K562 (cell line): ENCODE results near the gene RABGAP1L. TPM values are rescaled to one million over a fixed set of nuclear protein-coding genes. Genes with fewer than 3 reads are reported as not detected.

ENCODE experiments used
- ATAC-seq: fragments of 200-7000 bp; cut with Tn5 transposase; 3 replicates; pipeline ENCODE4 v1.9.1; 2020; ENCODE audit warnings: moderate library complexity
- BruUV-seq: library from RNA; stranded (reverse); fragments of 400-500 nt; replicated peaks from 2 replicates; lab custom pipeline; 2021; lab: Mats Ljungman, UMichigan
- CTCF ChIA-PET: fragments of 300-600 bp; formaldehyde crosslinking; extraction: SDS; loops from one replicate; lab custom pipeline; 2021; ENCODE audit warnings: low intra/inter-chr PET ratio; lab: Yijun Ruan, JAX
- POLR2A ChIA-PET: fragments of 300-600, 350-650 bp; sonication (Branson Sonifier 250); formaldehyde crosslinking; extraction: SDS; loops from one replicate; lab custom pipeline; 2021; ENCODE audit warnings: antibody characterized with exemption, inconsistent platforms; lab: Yijun Ruan, JAX
- DNase-seq, 4 experiments: peaks; one replicate each; pipeline versions ENCODE4 v3.0.0 to v3.0.0-alpha.2; 2011 to 2018; ENCODE audit warnings: low spot score in 3 of 4, mixed read lengths in 3 of 4; ENCODE audit errors: extremely low read depth in 1 of 4
- FAIRE-seq: peaks from 2 replicates; lab custom pipeline; 2011; peaks lifted over from hg19 to GRCh38; lab: Jason Lieb, UNC
- H2AFZ ChIP-seq: 2 replicates; pipeline ENCODE4 v1.6.0; 2011; ENCODE audit warnings: low read depth, low read length, control low read depth, inconsistent platforms
- H3K27ac ChIP-seq: fragments of 200-600 bp; 3 replicates; pipeline ENCODE4 v1.8.0; 2011; ENCODE audit warnings: low read depth, mild to moderate bottlenecking, control low read depth, inconsistent platforms, low read length, moderate library complexity, mixed read lengths; ENCODE audit errors: extremely low read depth
- H3K27me3 ChIP-seq, 2 experiments: fragments of 300-600 bp in 1 of 2; 2 replicates in 1 of 2; 3 replicates in 1 of 2; pipeline versions ENCODE4 v1.6.0 to v1.8.0; 2011; ENCODE audit warnings: inconsistent platforms in 2 of 2, low read length in 2 of 2, mild to moderate bottlenecking in 1 of 2, mixed read lengths in 1 of 2, moderate library complexity in 1 of 2; ENCODE audit not compliant: control insufficient read depth in 2 of 2, insufficient read depth in 2 of 2
- H3K36me3 ChIP-seq: fragments of 300-600 bp; 3 replicates; pipeline ENCODE4 v1.8.0; 2011; ENCODE audit warnings: mild to moderate bottlenecking, low read length, inconsistent platforms; ENCODE audit not compliant: control insufficient read depth, insufficient read depth
- H3K4me1 ChIP-seq, 2 experiments: fragments of 200-600 bp in 1 of 2; replicated peaks in 1 of 2; 2 replicates in 1 of 2; 3 replicates in 1 of 2; pipeline versions ENCODE4 v1.5.1 to v1.8.0; 2011; ENCODE audit warnings: inconsistent platforms in 2 of 2, low read length in 2 of 2, mild to moderate bottlenecking in 1 of 2, mixed read lengths in 1 of 2, moderate library complexity in 1 of 2; ENCODE audit not compliant: control insufficient read depth in 2 of 2, insufficient read depth in 2 of 2
- H3K4me2 ChIP-seq: 2 replicates; pipeline ENCODE4 v1.6.1; 2011; ENCODE audit warnings: low read length, control low read depth, inconsistent platforms, mixed read lengths; ENCODE audit not compliant: insufficient read depth
- H3K4me3 ChIP-seq: fragments of 200-600 bp; sonication (generic), shearing (Covaris generic); 2 replicates; pipeline ENCODE4 v1.5.1; 2016; ENCODE audit warnings: control low read depth, inconsistent platforms
- H3K79me2 ChIP-seq: fragments of 200-600 bp; 3 replicates; pipeline ENCODE4 v1.8.0; 2011; ENCODE audit warnings: low read length, inconsistent platforms; ENCODE audit not compliant: control insufficient read depth, insufficient read depth
- H3K9ac ChIP-seq, 2 experiments: 2 replicates each; pipeline versions ENCODE4 v1.6.0 to v1.6.1; 2011; ENCODE audit warnings: low read depth in 2 of 2, low read length in 2 of 2, control low read depth in 1 of 2, inconsistent platforms in 1 of 2, mild to moderate bottlenecking in 1 of 2, mixed read lengths in 1 of 2; ENCODE audit not compliant: insufficient read depth in 1 of 2
- H3K9me1 ChIP-seq: one replicate; pipeline ENCODE4 v1.6.0; 2011; ENCODE audit warnings: inconsistent platforms, mild to moderate bottlenecking, low read length, moderate library complexity; ENCODE audit not compliant: control insufficient read depth, insufficient read depth
- H3K9me3 ChIP-seq: replicated peaks from 2 replicates; pipeline ENCODE4 v1.5.1; 2011; ENCODE audit warnings: low read depth, low read length, inconsistent platforms; ENCODE audit not compliant: control insufficient read depth, insufficient read depth
- H4K20me1 ChIP-seq: replicated peaks from 2 replicates; pipeline ENCODE4 v1.6.1; 2011; ENCODE audit warnings: low read length, inconsistent platforms, mixed read lengths; ENCODE audit not compliant: control insufficient read depth, insufficient read depth
- BRF2 ChIP-seq: IDR thresholded peaks from 3 replicates; pipeline ENCODE4 v1.6.1; 2011; ENCODE audit warnings: borderline replicate concordance, mild to moderate bottlenecking; ENCODE audit not compliant: insufficient read length, insufficient read depth
- DDX20 ChIP-seq: fragments of 450-650 bp; IDR thresholded peaks from 2 replicates; pipeline ENCODE4 v1.6.1; 2016; ENCODE audit warnings: missing genetic modification characterization, low read depth, mild to moderate bottlenecking, missing compliant biosample characterization, moderate library complexity
- EP400 ChIP-seq: fragments of 450-650 bp; IDR thresholded peaks from 2 replicates; pipeline ENCODE4 v1.6.1; 2017; ENCODE audit warnings: antibody characterized with exemption, mild to moderate bottlenecking, moderate library complexity
- FOXP4 ChIP-seq: sonication (generic); formaldehyde crosslinking; IDR thresholded peaks from 2 replicates; pipeline ENCODE4 v1.8.0; 2022; ENCODE audit warnings: mild to moderate bottlenecking, missing genetic modification reagents, borderline replicate concordance
- KDM5B ChIP-seq: fragments of 200-600 bp; sonication (generic); IDR thresholded peaks from 2 replicates; pipeline ENCODE4 v1.6.1; 2012; ENCODE audit warnings: low read depth, mild to moderate bottlenecking, moderate library complexity, low read length, control low read depth, inconsistent platforms; ENCODE audit not compliant: insufficient replicate concordance
- KLF1 ChIP-seq: fragments of 450-650 bp; IDR thresholded peaks from 2 replicates; pipeline ENCODE4 v1.6.1; 2016; ENCODE audit warnings: missing genetic modification characterization, missing compliant biosample characterization
- MCM2 ChIP-seq: fragments of 450-650 bp; IDR thresholded peaks from 2 replicates; pipeline ENCODE4 v1.6.1; 2017; ENCODE audit warnings: low read depth, mild to moderate bottlenecking
- NELFE ChIP-seq: IDR thresholded peaks from 2 replicates; pipeline ENCODE4 v1.6.1; 2011; ENCODE audit warnings: mild to moderate bottlenecking; ENCODE audit not compliant: insufficient read depth, insufficient read length
- NFE2 ChIP-seq: IDR thresholded peaks from 2 replicates; pipeline ENCODE4 v1.6.1; 2014; ENCODE audit warnings: antibody characterized with exemption, low read depth
- PCBP2 ChIP-seq: fragments of 200-400 bp; formaldehyde crosslinking; IDR thresholded peaks from 2 replicates; pipeline ENCODE4 v1.6.1; 2018; ENCODE audit warnings: low read length, low read depth, mild to moderate bottlenecking, moderate library complexity; ENCODE audit not compliant: poor library complexity, severe bottlenecking
- PPARD ChIP-seq: fragments of 250-450 bp; sonication (Bioruptor Pico); IDR thresholded peaks from 2 replicates; pipeline ENCODE4 v1.8.0; 2022; ENCODE audit warnings: inconsistent platforms, mild to moderate bottlenecking, moderate library complexity
- RHOXF2B ChIP-seq: fragments of 250-450 bp; sonication (Bioruptor Pico); conservative IDR thresholded peaks from 2 replicates; pipeline ENCODE4 v1.5.1; 2021
- SP2 ChIP-seq: IDR thresholded peaks from 2 replicates; pipeline ENCODE4 v1.6.1; 2011; ENCODE audit warnings: mild to moderate bottlenecking, low read depth, low read length, moderate library complexity; ENCODE audit not compliant: poor library complexity, severe bottlenecking; ENCODE audit errors: extremely low read depth
- TEAD4 ChIP-seq, 2 experiments: sonication (generic) in 1 of 2; formaldehyde crosslinking in 1 of 2; IDR thresholded peaks; 2 replicates each; pipeline versions ENCODE4 v1.6.1 to v1.8.0; 2012 to 2022; ENCODE audit warnings: borderline replicate concordance in 1 of 2, inconsistent platforms in 1 of 2, low read length in 1 of 2, mild to moderate bottlenecking in 1 of 2, missing genetic modification reagents in 1 of 2
- WGBS: fragments of 100-300 bp; shearing (Covaris generic); methylation state at CpG from one replicate; pipeline ENCODE4 v1.1.6; 2016; ENCODE audit warnings: low coverage, mixed read lengths; ENCODE audit not compliant: insufficient coverage; ENCODE audit errors: missing lambda C conversion rate; 5-methylcytosine and 5-hydroxymethylcytosine counted together
- in situ Hi-C: fragments of 300-500 bp; cut with MboI; formaldehyde crosslinking; loops from 4 replicates; pipeline ENCODE4 v1.15.0; 2018; ENCODE audit warnings: inconsistent platforms, mixed read lengths
- intact Hi-C: fragments of 100-400 bp; cut with micrococcal nuclease; formaldehyde crosslinking; loops from 2 replicates; pipeline ENCODE4 v1.14.2; 2022
- polyA plus RNA-seq, 8 experiments: library from polyadenylated mRNA; depleted of rRNA in 4 of 8; stranded (reverse) in 5 of 8; unstranded in 3 of 8; fragments of >200 nt; fragmentation: Nextera tagmentation in 2 of 8; fragmentation: Illumina TruSeq in 1 of 8; extraction: Ambion mirVana in 2 of 8; extraction: Trizol in 1 of 8; gene quantifications; 2 replicates each; pipeline versions ENCODE4 v1.2.1 to v1.2.3, GENCODE V29; 2011 to 2014; ENCODE audit warnings: inconsistent platforms in 1 of 8, missing spikeins in 1 of 8
- total RNA-seq, 7 experiments: library from RNA; depleted of rRNA in 6 of 7; stranded (reverse); fragments of >200 nt in 6 of 7; fragmentation: Illumina TruSeq in 2 of 7; extraction: Trizol in 2 of 7; gene quantifications; 2 replicates each; pipeline versions ENCODE4 v1.2.1 to v1.2.3, GENCODE V29; 2011 to 2021; ENCODE audit warnings: low replicate concordance in 1 of 7

RABGAP1L gene
- total and polyA plus RNA-seq, 9 of the 15 experiments (the other 6 are each of a cell fraction or from before 2014, with no cell fraction given): 16.5 to 44.9 (median 26.7) TPM

GRCh38 chr1:174286042-174286441, 126.7 kb downstream of the RABGAP1L start (continued):
- no peak for TF ChIP-seq MCM2

GRCh38 chr1:174289644-174290310, 130.5 kb downstream of the RABGAP1L start:
- Histone ChIP-seq H3K27ac (no peak overlapping the region), H3K27me3 (no peaks in the 10 kb centered on the region), H3K9me1 (no peaks in the 10 kb centered on the region), H4K20me1 (no peaks in the 10 kb centered on the region), H3K4me2 (no peak overlapping the region), H3K79me2 (no peaks in the 10 kb centered on the region), H3K4me1 (no peaks in the 10 kb centered on the region), H2AFZ (no peak overlapping the region), H3K36me3 (peaks cover 4% of the 10 kb centered on the region; the same call in 1 of the 3 replicates), H3K9me3 (peaks cover 3% of the 10 kb centered on the region; the same call in 1 of the 2 replicates), H3K4me3 (no peak overlapping the region), H3K9ac (no peak overlapping the region)
- DNase-seq (no peak), FAIRE-seq (no peak), ATAC-seq (no peak)
- TF ChIP-seq SP2 (no peak), EP400 (no peak), NELFE (no peak), FOXP4 (CRISPR knock-in tag) (no peak), MCM2 (no peak), PCBP2 (no peak), KDM5B (no peak), DDX20 (tag) (no peak), BRF2 (no peak), TEAD4 (IDR thresholded peaks at IDR 0.05; ENCODE audit: low read length) (no peak), TEAD4 (CRISPR knock-in tag; IDR thresholded peaks at IDR 0.05; ENCODE audit: borderline replicate concordance) (no peak), NFE2 (no peak), PPARD (CRISPR knock-in tag) (no peak), KLF1 (no peak), RHOXF2B (CRISPR knock-in tag) (no peak)
- intact Hi-C loops (no loop called here), in situ Hi-C loops (no loop called here)
- WGBS: 61% methylated on average over 2 of the region's 2 CpGs
- no TSS peak for BruUV-seq
- ChIA-PET POLR2A (no interaction called here), CTCF (no interaction called here)
